ENCODE results near the gene HOMER3.

The HOMER3 gene

DNA sequence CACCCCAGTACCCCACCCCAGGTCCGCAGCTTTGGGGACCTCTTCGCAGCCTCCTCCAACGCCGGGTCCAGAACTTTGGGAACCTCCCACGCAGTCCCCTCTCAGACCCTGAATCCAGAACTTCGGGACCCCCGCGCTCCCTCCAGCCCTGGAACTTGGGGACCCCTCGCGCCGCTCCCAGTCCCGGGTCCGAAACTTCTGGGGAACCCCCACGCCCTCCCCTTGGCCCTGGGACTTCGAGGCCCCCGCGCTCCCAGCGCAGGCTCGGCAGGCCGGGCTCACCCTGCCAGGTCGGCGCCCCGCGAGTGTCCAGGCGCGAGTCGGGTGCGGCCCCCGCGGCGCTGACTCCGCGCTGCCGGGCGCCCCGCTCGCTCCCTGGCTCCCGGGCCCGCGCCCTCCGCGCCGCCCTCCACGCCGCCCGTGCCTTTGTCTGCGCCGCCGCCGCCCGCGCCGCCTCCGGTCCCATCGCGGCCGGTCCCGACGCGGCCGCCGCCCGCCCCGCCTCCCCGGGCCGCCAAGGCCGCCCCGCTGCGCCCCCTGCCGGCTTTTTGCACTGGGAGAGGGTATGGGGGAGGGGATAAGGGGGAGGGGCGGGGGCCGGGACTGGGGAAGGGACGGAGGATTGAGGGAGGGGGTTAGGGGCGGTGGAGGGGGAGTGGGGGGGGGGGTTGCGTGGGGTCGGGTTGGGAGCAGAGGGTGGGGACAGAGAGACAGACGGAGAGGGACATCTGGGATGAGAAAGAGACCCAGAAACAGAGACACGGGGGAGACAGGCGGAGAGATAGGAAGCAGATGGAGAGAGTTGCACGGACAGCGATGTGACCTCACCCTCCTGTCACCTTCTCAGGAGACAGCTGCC lies at the start of gene HOMER3:
TSS of gene HOMER3 (minus strand) at position 449 of the 859 bp plus-strand sequence. CDS start 2,235 bp downstream, outside the sequence.
- in situ Hi-C loops (cut with MboI; ENCODE audit: low sequenced_read_pairs) = no loop called here

DNA sequence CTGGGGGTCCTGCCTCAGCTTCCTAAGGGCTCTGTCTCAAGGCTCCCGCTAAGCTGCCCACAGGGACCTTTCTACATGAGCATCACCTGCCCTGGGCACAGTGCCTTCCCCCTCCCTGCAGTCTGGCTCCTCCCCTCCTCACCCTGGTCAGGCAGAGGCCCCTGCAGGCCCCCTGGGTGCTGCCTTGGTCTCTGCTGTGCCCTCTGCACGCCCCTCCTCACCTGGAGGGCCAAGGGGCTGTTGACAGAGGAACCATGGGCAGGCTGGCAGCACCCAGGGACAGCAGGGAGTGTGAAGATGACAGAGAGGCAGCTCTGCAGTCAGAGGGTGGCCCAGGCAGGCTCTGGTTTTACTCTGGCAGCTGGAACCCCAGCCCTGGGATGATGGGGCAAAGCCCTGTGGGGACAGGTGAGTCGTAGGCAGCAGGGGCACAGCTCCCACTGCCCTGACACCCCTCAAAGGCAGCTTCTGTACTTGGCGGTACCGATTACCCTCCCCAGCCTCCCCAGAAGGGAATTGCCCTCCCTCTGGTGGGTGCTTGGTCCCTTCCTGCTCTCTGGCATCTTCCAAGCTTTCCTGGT lies 49.2 kb upstream of the HOMER3 start:
- in situ Hi-C loops (cut with MboI; ENCODE audit: low sequenced_read_pairs) = no loop called here

DNA sequence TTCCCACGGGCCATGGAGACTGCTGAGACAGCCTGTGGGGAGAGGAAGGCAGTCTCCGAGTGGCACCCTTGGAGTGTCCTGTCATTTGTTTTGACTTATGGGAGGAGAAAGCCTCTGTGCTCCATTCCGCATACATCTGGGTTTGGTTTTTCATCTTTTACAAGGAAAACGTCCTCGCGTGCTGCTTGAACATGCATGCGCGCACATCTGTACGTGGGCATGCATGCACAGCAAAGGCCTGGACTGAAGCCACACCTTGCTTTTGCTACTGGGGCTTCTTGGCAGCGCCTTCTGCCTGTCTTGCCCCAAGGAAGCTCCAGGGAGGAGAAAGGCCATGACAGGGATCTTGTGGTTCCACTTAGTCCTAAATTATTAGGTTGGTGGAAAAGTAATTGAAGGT lies 48.3 kb upstream of the HOMER3 start:
- in situ Hi-C loops (cut with MboI; ENCODE audit: low sequenced_read_pairs) = no loop called here

DNA sequence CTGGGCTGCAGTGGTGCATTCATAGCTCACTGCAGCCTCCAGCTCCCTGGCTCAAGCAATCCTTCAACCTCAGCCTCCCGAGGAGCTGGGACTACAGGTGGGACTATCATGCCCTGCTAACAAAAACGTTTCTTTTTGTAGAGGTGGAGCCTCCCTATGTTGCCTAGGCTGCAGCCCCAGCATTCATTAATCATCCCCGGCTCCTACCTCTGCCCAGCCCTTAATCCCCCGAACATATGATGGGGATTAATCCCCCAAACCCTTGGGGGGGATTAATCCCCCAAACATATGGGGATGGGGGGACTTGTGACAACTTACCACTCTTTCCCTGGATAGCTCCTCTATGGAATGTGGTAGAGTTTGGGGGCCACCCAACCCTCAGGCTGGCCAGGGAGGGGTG lies 46.4 kb upstream of the HOMER3 start:
- in situ Hi-C loops (cut with MboI; ENCODE audit: low sequenced_read_pairs) = no loop called here

DNA sequence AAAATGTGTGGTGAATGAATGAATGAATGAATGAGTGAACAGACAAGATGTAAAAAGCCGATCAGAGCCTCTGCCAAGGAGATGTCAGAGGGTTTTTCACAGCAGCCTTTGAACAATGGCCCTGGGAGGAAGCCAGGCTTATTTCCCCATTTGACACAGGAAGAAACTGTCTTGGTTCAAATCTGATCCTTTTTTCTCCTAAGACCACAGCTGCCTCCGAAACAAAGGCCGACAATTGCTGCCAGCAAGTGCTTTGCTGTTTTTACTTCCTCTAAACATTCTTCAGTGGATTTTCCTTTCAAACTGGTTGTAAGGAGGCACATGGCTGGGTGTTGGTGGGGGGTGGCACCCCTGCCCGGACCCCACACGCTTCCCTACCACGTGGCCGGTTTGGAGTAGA lies 44.2 kb upstream of the HOMER3 start:
- in situ Hi-C loops (cut with MboI; ENCODE audit: low sequenced_read_pairs) = no loop called here

DNA sequence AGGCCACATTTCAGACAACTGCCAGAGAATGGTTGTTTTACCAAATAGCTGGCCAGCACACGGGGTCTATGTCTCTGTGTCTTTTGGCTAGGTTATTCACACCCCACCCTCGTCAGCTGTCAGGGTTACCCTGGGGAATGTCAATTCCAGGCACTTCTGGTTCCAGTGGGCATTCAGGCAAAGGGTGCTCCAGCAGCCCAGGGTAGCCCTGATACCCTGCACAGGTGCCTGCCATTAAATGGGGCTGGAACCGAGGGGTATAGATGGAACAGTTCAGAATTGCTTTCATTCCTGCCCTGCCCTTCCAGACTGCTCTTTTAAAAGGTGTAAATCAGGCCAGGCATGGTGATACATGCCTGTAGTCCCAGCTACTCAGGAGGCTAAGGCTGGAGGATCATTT lies 43.2 kb upstream of the HOMER3 start:
- in situ Hi-C loops (cut with MboI; ENCODE audit: low sequenced_read_pairs) = no loop called here

DNA sequence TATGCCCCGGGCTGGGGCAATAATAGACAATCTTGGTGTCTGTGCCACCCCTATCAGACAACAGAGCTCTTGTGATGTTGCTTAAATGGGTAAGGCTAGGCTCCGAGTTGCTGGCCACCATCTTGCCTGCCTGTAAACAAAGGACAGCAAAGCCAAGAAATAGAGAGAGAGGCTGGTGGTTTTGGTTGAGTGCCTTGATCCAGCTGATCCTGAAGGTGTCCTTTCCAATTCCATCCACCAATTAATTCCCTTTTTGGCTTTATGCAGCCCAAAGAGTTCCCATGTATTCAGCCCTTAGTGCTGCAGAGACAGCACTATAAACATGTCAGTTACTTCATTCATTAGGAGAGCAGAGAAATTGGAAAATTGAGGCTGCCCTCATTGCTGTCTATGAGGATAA lies 41.7 kb upstream of the HOMER3 start:
- in situ Hi-C loops (cut with MboI; ENCODE audit: low sequenced_read_pairs) = no loop called here

DNA sequence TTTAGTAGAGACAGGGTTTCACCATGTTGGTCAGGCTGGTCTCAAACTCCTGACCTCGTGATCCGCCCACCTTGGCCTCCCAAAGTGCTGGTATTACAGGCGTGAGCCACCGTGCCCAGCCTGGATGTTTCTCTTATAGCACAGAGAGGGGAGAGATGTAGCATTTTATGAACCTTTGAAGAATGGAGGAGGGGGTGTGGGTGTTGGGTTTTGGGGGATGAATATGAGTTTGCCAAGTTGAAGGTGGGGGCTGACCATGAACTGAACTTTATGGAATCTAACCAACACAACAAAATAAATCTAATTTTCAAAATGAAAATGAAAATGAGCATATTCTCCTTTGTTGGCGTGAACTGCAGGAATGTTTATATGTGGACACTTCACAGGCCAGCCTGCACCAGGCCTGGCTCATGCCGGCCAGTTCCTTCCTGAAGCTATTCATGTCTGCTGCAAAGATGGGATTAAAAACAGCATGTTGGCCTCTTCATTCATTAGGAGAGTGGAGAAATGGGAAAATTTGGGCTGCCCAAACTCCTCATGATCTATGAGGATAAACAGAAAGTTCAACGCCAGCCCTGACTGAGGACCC lies 39.5 kb upstream of the HOMER3 start:
- in situ Hi-C loops (cut with MboI; ENCODE audit: low sequenced_read_pairs) = no loop called here

DNA sequence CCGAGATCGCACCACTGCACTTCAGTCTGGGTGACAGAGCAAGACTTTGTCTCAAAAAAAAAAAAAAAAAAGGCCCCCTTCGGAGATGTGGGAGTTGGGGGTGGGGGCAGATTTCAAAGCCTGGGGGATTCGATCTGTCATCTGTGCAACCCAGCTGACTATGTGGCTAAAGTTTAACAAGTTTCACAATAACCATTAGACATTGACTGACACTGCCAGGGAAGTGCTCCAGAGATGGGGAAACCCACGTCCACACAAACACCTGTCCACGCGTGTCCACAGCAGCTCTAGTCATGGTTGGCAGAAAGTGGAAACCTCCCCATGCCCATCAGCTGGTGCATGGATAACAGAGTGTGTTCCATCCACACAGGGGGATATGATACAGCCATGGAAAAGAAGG lies 37.6 kb upstream of the HOMER3 start:
- in situ Hi-C loops (cut with MboI; ENCODE audit: low sequenced_read_pairs) = no loop called here

DNA sequence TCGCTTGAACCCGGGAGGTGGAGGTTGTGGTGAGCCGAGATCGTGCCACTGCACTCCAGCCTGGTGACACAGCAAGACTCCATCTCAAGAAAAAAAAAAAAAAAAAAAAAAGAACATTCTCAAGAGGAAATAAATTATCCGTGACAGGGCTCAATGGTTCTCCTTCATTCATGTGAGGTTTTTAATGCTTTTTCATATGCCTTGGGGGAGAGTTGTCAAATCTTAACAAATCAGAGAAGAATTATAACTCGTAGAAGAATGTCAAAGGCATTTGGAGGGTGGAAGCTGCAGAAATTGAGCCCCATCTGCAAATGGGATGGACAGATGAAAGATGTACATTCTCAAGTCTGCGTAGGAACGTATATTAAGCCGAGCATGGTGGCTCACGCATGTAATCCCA lies 34.9 kb upstream of the HOMER3 start:
- in situ Hi-C loops (cut with MboI; ENCODE audit: low sequenced_read_pairs) = no loop called here

DNA sequence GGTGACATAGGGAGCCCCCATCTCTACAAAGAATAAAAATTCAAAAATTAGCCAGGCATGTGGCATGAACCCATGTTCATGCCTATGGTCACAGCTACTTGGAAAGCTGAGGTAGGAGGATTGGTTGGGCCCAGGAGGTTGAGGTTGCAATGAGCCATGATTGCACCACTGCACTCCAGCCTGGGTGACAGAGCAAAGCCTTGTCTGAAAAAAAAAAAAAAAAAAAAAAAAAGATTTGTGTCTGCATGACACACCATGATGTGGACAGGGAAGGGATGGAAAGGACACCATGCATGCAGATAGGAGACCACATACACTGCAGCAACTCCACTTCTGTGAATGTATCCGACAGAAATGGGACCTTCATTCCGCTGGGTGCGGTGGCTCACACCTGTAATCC lies 34.0 kb upstream of the HOMER3 start:
- in situ Hi-C loops (cut with MboI; ENCODE audit: low sequenced_read_pairs) = no loop called here

DNA sequence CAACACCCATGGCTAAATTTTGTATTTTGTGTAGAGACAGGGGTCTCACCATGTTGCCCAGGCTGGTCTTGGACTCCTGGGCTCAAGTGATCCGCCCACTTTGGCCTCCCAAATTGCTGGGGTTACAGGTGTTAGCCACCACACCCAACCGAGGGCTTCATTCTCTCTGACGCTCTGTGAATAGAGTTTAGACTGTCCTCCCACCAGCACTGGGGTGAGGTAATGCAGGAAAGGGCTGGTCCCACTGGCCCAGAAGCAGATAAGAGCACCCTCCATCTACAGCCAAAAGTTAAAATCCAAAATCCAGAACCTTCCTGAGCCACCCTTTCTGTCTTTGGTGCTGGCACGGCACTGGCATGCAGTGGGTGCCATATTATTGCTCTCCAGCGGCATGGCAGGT lies 31.8 kb upstream of the HOMER3 start:
- in situ Hi-C loops (cut with MboI; ENCODE audit: low sequenced_read_pairs) = no loop called here

DNA sequence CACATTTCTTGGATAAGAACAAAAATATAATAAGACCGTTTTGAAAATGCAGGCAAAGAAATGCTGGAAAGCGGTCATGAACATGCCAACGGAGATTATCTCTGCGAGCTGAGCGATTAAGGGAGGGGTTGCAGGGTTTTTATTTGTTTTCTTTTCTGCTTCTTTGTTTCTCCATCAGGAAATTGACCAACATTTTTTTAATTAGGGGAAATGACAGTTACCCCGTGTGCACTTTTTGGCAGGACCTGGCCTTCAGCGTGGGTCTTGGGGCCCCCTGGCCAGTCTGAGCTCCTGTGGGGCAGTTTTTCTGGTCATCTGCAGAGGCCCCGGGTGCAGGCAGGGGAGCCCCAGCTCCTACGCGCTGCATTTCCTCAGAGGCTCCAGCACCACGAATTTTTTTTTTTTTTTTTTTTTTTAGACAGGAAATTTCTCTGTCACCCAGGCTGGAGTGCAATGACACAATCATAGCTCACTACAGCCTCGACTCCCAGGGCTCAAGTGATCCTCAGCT lies 31.3 kb upstream of the HOMER3 start:
- in situ Hi-C loops (cut with MboI; ENCODE audit: low sequenced_read_pairs) = no loop called here

DNA sequence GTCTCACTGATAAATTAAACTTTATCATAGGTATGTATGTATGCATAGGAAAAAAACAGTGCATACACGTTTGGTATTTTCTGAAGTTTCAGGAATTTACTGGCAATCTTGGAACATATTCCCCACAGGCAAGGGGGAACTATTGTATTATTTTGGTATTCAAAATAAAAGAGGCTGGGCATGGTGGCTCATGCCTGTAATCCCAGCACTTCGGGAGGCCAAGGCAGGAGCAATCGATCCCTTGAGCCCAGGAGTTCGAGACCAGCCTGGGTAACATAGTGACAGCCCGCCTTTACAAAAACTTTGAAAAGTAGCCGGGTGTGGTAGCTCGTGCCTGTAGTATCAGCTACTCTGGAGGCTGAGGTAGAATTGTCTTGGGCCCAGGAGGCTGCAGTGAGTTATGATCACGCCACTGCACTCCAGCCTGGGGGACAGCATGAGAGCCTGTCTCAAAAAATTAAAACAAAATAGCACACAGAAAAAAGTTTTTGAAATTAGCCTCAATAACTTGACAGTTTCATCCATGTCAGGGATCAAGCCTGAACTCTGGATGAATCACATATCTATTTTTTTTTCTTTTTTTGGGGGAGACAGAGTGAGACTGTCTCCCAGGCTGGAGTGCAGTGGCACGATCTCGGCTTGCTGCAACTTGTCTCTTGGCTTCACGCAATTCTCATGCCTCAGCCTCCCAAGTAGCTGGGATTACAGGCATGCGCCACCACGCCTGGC lies 29.1 kb upstream of the HOMER3 start:
- in situ Hi-C loops (cut with MboI; ENCODE audit: low sequenced_read_pairs) = no loop called here

DNA sequence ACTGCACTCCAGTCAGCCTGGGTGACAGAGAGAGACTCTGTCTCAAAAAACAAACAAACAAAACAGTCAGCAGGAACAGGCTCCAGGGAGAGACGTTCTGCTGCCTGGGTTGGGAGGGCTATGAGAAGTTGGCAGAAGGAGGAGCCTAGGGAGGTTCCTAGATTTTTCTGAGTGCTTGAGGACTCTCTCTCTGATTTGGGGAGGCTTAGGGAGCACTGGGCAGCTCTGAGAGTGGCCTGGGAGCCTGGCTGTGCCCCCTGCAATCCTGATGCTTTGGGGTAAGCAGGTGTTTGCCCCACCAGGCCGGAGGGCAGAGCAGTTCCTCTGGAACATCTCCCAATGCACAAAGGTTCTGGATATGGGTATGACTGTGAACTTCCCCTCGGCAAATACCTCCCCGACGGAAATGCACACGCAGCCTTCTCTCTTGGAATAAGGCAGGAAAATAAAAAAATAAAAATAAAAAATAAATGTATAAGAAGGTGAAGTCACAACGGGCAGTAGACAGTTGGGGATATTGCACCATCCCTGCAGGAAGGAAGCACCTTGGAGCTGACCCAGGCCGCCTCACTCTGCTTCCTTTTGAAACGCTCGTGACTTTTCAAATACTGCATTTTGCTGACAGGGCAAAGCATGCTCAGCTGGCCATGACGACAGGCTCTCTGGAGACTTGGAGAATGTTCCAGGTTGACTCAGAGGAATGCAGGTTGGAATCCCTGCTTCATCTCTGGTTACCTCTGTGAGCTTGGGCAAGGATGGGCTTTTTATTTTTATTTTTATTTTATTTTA lies 26.5 kb upstream of the HOMER3 start:
- in situ Hi-C loops (cut with MboI; ENCODE audit: low sequenced_read_pairs) = no loop called here

DNA sequence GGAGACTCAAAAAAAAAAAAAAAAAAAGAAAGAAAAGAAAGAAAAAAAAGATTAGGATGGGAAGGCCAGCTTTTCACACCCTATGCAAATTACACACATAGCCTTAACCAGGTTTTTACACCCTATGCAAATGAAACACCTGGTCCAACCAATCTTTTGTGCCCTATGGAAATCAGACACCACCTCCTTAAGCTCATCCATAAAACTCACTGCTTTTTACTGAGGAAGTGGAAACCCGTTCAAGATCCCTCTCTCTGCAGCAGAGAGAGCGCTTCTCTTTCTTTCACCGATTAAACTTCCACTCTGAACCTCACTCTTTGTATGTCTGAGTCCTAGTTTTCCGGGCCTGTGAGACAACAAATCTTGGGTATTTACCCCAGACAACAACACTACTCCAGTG lies 25.3 kb upstream of the HOMER3 start:
- in situ Hi-C loops (cut with MboI; ENCODE audit: low sequenced_read_pairs) = no loop called here

DNA sequence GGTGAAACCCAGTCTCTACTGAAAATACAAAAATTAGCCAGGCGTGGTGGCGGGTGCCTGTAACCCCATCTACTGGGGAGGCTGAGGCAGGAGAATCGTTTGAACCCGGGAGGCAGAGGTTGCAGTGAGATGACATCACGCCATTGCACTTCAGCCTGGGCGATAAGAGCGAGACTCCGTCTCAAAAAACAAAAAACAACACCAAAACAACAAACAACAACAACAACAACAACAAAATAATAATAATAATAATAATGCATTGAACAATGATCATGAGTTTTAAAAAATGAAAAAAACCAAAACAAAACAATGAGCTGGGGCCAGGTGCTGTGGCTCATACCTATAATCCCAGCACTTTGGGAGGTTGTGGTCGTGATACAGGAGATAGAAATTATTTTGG lies 23.1 kb upstream of the HOMER3 start:
- in situ Hi-C loops (cut with MboI; ENCODE audit: low sequenced_read_pairs) = no loop called here

DNA sequence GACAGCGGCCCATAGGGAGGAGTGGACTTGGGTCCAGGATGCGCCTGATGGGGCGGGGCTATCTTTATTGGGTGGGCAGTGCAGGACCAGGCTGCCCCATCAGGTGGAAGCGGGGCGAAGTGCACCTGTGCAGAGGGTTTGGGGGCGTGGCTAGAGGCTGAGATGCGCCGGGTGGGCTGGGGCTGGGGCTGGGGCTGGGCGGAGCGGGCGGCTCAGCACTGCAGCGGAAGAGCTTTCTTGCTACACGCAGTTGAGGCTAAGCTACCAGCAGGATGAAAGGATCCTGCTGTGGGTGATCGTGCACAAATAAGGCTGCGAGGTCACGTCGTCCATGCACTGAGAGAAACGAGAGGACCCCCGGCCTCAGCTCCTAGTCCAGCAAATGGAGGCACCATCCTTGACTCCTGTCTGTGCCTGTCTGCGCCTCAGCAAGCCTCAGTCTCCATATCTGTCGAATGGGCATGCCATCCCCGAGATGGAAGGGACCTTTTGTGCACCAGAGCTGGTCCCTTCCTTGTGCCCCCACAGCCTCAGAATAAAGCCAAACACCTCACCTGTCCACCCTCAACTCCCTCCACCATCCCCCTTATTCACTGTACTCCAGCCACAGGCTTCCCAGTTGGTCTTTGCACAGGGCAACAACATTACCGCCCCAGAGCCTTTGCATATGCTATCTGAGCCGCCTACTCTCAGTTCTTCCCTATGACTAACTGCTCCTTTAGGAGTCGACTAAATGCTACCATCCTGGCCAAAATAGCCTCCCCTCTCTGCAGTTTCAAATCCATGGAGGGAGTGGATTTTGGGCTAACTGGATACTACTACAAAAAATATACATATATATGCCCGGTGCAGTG lies 21.0 kb upstream of the HOMER3 start:
- in situ Hi-C loops (cut with MboI; ENCODE audit: low sequenced_read_pairs) = no loop called here

DNA sequence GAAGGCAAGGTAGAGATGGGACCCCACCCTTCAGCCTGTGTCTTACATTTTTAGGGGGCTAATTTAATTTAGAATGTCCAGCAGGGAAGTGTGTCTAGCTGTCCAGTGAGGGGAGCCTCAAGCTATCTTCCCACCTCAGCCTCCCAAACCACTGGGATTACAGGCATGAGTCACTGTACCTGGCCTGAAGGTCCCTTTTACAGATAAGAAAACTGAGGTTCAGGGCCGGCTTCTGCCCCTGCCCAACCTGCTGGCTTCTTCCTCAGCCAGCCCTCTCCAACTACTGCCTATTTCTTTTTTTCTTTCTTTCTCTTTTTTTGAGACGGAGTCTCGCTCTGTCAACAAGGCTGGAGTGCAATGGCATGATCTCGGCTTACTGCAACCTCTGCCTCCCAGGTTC lies 19.4 kb upstream of the HOMER3 start:
- in situ Hi-C loops (cut with MboI; ENCODE audit: low sequenced_read_pairs) = no loop called here

DNA sequence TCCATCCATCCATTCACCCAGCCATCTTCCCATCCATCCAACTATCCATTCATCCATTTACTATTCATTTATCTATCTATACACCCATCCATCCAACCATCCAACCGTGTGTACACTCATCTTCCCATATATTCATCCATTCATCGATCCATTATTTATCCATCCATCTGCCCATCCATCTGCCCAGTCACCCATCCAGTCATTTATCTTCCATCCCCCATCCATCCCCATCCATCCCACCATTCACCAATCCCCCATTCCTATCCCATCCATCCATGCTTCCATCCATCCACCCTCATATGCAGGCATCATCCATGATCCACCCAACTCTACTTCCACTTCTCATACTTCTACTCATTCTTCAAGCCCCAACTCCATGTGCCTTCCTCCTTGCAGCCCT lies 14.0 kb upstream of the HOMER3 start:
- in situ Hi-C loops (cut with MboI; ENCODE audit: low sequenced_read_pairs) = no loop called here
